ENCODE measurements around the gene HSPA6.

GRCh38 chr1:161491472-161491871 lies 32.9 kb upstream of the HSPA6 start:
- TF ChIP-seq CTCF (optimal IDR thresholded peaks at IDR 0.05 in 1 of 3, IDR thresholded peaks at IDR 0.05 in 1 of 3, conservative IDR thresholded peaks at IDR 0.05 in 1 of 3; ENCODE audit: extremely low read depth in 1 of 3, insufficient read depth in 2 of 3, low read length in 3 of 3) (no peak), EZH2 (IDR thresholded peaks at IDR 0.05; ENCODE audit: low read length) (no peak)
